ENCODE measurements around the gene TMEM44. TPM values are rescaled to one million over a fixed set of nuclear protein-coding genes. Genes with fewer than 3 reads are reported as not detected.

TMEM44 gene
- total and polyA plus RNA-seq, 9 of the 15 experiments (the other 6 are each of a cell fraction or from before 2014, with no cell fraction given), result 0.53 to 18.1 (median 11.3) TPM

DNA sequence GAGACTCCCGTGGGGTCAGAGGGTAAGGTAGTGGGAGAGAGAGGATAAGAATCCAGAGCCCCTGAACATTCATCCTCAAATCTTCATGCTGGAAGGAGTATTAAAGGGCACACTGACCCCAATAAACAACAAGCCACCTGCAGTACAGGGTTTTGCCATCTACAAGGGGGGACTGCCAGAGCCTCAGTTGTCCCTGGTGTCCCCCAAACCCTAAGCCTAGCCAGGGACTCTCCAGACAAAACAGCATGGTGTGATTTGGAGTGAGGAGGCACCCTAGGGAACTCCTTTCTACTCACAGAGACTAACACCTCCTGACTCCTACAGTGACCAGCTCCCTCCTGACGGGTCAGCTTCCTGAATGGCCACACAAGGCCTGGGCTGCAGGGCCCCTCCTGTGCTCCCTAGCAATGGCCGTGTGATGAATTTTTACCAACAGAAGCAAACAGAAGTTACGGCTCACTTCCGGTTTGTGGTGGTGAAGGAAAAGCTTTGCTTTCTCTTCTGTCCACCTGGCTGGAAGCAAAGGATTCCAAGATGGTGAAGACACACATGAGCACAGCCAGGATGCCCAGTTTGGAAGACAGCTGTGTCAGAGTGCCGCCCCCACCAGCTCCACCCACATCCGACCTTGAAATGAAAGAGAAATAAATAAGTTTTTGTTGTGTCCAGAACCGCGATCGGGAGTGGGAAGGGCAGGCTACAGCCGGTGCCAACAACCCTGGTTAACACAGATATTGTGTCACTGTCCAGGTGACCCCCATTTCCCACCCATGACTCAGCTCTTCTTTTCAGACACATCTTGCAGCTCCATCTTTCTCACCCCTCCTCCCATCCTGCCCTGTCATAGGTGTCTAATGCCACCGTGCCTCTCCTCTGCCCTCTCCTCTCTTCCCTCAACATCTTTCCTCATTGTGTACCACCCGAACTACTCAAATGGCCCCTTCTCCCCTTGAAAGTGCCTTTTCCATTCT lies 76.8 kb downstream of the TMEM44 start (continued):
- TF ChIP-seq, protein P1, sequence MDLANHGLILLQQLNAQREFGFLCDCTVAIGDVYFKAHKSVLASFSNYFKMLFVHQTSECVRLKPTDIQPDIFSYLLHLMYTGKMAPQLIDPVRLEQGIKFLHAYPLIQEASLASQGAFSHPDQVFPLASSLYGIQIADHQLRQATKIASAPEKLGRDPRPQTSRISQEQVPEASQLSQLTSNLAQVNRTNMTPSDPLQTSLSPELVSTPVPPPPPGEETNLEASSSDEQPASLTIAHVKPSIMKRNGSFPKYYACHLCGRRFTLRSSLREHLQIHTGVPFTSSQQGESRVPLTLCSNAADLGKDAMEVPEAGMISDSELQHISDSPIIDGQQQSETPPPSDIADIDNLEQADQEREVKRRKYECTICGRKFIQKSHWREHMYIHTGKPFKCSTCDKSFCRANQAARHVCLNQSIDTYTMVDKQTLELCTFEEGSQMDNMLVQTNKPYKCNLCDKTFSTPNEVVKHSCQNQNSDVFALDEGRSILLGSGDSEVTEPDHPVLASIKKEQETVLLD (IDR thresholded peaks at IDR 0.05), result peak; percentile 67; the same call in 1 of the 2 replicates
- TF ChIP-seq, protein P2, sequence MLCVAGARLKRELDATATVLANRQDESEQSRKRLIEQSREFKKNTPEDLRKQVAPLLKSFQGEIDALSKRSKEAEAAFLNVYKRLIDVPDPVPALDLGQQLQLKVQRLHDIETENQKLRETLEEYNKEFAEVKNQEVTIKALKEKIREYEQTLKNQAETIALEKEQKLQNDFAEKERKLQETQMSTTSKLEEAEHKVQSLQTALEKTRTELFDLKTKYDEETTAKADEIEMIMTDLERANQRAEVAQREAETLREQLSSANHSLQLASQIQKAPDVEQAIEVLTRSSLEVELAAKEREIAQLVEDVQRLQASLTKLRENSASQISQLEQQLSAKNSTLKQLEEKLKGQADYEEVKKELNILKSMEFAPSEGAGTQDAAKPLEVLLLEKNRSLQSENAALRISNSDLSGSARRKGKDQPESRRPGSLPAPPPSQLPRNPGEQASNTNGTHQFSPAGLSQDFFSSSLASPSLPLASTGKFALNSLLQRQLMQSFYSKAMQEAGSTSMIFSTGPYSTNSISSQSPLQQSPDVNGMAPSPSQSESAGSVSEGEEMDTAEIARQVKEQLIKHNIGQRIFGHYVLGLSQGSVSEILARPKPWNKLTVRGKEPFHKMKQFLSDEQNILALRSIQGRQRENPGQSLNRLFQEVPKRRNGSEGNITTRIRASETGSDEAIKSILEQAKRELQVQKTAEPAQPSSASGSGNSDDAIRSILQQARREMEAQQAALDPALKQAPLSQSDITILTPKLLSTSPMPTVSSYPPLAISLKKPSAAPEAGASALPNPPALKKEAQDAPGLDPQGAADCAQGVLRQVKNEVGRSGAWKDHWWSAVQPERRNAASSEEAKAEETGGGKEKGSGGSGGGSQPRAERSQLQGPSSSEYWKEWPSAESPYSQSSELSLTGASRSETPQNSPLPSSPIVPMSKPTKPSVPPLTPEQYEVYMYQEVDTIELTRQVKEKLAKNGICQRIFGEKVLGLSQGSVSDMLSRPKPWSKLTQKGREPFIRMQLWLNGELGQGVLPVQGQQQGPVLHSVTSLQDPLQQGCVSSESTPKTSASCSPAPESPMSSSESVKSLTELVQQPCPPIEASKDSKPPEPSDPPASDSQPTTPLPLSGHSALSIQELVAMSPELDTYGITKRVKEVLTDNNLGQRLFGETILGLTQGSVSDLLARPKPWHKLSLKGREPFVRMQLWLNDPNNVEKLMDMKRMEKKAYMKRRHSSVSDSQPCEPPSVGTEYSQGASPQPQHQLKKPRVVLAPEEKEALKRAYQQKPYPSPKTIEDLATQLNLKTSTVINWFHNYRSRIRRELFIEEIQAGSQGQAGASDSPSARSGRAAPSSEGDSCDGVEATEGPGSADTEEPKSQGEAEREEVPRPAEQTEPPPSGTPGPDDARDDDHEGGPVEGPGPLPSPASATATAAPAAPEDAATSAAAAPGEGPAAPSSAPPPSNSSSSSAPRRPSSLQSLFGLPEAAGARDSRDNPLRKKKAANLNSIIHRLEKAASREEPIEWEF (CRISPR knock-in tag; IDR thresholded peaks at IDR 0.05), result no peak
- 0 out of 2 replicates have a peak, but pooled peaks have one; percentile 28 for TF ChIP-seq TEAD4 (IDR thresholded peaks at IDR 0.05; ENCODE audit: low read length)
- no peak for TF ChIP-seq TEAD4 (CRISPR knock-in tag; IDR thresholded peaks at IDR 0.05; ENCODE audit: borderline replicate concordance)
- TF ChIP-seq FOXA3 (CRISPR knock-in tag; conservative IDR thresholded peaks at IDR 0.05 in 1 of 2, IDR thresholded peaks at IDR 0.05 in 1 of 2), result no peak
- peak; percentile 67 for TF ChIP-seq NFRKB (IDR thresholded peaks at IDR 0.05; ENCODE audit: low read depth)
- no peak for TF ChIP-seq ETS2 (tag; IDR thresholded peaks at IDR 0.05; ENCODE audit: borderline replicate concordance, poor library complexity, severe bottlenecking)
- no peak for TF ChIP-seq RFX1 (IDR thresholded peaks at IDR 0.05)
- no peak for TF ChIP-seq PHB (CRISPR knock-in tag; IDR thresholded peaks at IDR 0.05)
- 0 out of 2 replicates have a peak, but pooled peaks have one; percentile 28 for TF ChIP-seq JUND (IDR thresholded peaks at IDR 0.05; ENCODE audit: borderline replicate concordance, low read depth, low read length)
- TF ChIP-seq JUND (tag; IDR thresholded peaks at IDR 0.05; ENCODE audit: borderline replicate concordance, low read depth, low read length), result no peak
- TF ChIP-seq ELF1 (tag; IDR thresholded peaks at IDR 0.05), result peak; percentile 62; the same call in 1 of the 2 replicates
- peak; percentile 31 for TF ChIP-seq TAF9B (IDR thresholded peaks at IDR 0.05; ENCODE audit: partially characterized antibody)
- peak; percentile 58 for TF ChIP-seq GABPA (tag; conservative IDR thresholded peaks at IDR 0.05; ENCODE audit: low read depth)
